ENCODE data around the gene YWHAH.

GRCh38 chr22:31995807-31996206, 51.5 kb downstream of the YWHAH start:
- TF ChIP-seq EZH2 (IDR thresholded peaks at IDR 0.05; ENCODE audit: low read depth, low read length, severe bottlenecking), result no peak
- TF ChIP-seq, protein P1, sequence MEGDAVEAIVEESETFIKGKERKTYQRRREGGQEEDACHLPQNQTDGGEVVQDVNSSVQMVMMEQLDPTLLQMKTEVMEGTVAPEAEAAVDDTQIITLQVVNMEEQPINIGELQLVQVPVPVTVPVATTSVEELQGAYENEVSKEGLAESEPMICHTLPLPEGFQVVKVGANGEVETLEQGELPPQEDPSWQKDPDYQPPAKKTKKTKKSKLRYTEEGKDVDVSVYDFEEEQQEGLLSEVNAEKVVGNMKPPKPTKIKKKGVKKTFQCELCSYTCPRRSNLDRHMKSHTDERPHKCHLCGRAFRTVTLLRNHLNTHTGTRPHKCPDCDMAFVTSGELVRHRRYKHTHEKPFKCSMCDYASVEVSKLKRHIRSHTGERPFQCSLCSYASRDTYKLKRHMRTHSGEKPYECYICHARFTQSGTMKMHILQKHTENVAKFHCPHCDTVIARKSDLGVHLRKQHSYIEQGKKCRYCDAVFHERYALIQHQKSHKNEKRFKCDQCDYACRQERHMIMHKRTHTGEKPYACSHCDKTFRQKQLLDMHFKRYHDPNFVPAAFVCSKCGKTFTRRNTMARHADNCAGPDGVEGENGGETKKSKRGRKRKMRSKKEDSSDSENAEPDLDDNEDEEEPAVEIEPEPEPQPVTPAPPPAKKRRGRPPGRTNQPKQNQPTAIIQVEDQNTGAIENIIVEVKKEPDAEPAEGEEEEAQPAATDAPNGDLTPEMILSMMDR (IDR thresholded peaks at IDR 0.05; ENCODE audit: control extremely low read depth in 1 of 3, insufficient read depth in 1 of 3, low read depth in 1 of 3, low read length in 3 of 3), result no peak
- TF ChIP-seq KDM5A (IDR thresholded peaks at IDR 0.05; ENCODE audit: low read length), result no peak
- no peak for TF ChIP-seq USF2 (IDR thresholded peaks at IDR 0.05; ENCODE audit: low read length)
- TF ChIP-seq POLR2AphosphoS5 (IDR thresholded peaks at IDR 0.05; ENCODE audit: low read depth, low read length), result no peak
- TF ChIP-seq POLR2A (IDR thresholded peaks at IDR 0.05; ENCODE audit: control extremely low read depth in 1 of 2, low read depth in 2 of 2, low read length in 2 of 2), result no peak
- no peak for TF ChIP-seq RAD21 (IDR thresholded peaks at IDR 0.05 in 1 of 2, conservative IDR thresholded peaks at IDR 0.05 in 1 of 2; ENCODE audit: low read depth in 2 of 2, low read length in 2 of 2)
- TF ChIP-seq CBX8 (IDR thresholded peaks at IDR 0.05; ENCODE audit: borderline replicate concordance, low read depth, low read length), result no peak
- no peak for TF ChIP-seq EP300 (IDR thresholded peaks at IDR 0.05; ENCODE audit: borderline replicate concordance in 1 of 2, low read depth in 2 of 2, low read length in 2 of 2)
- no peak for TF ChIP-seq TAF1 (IDR thresholded peaks at IDR 0.05; ENCODE audit: low read depth, low read length)
- no peak for TF ChIP-seq SP1 (IDR thresholded peaks at IDR 0.05; ENCODE audit: low read depth, low read length)

Data from H1 (cell line).